HG02642 (cell line): Measurements from ENCODE around the gene CDCA7.
"Not testable (repeated sequence)": the region's sequence is repeated elsewhere in the genome, so short reads cannot be mapped to it uniquely, and the experiment has no call there.

ENCODE experiments used
- ATAC-seq: cut with Tn5 transposase; IDR thresholded peaks from one replicate; pipeline ENCODE4 v1.9.1; 2021; ENCODE audit warnings: mild to moderate bottlenecking; ENCODE audit not compliant: unreplicated experiment, poor library complexity

CDCA7 gene

GRCh38 chr2:173357346-173357745 is 2.7 kb downstream of the CDCA7 start:
- ATAC-seq, result no peak

- no peak for ATAC-seq
These were observed 3.9 kb downstream of the CDCA7 start for GRCh38 chr2:173358616-173359015.

- no peak for ATAC-seq
These were observed 4.6 kb downstream of the CDCA7 start for GRCh38 chr2:173359231-173359630.

- ATAC-seq, result no peak
These were observed 15.5 kb downstream of the CDCA7 start for GRCh38 chr2:173370198-173370597.

- ATAC-seq, result no peak
These were observed 16.4 kb downstream of the CDCA7 start for GRCh38 chr2:173371023-173371422.

- ATAC-seq, result no peak
These were observed 18.6 kb downstream of the CDCA7 start for GRCh38 chr2:173373290-173373689.

- no peak for ATAC-seq
These were observed 20.0 kb downstream of the CDCA7 start for GRCh38 chr2:173374634-173375033.

GRCh38 chr2:173385534-173385933 is 30.9 kb downstream of the CDCA7 start:
- not testable (repeated sequence) for ATAC-seq

- no peak for ATAC-seq
These were observed 31.5 kb downstream of the CDCA7 start for GRCh38 chr2:173386021-173386737.

GRCh38 chr2:173386738-173387065 is 32.0 kb downstream of the CDCA7 start:
- ATAC-seq, result no peak

- ATAC-seq, result no peak
These were observed 32.4 kb downstream of the CDCA7 start for GRCh38 chr2:173387079-173387478.

GRCh38 chr2:173387660-173388059 is 33.0 kb downstream of the CDCA7 start:
- no peak for ATAC-seq

- ATAC-seq, result no peak
These were observed 34.1 kb downstream of the CDCA7 start for GRCh38 chr2:173388795-173389194.

GRCh38 chr2:173390036-173390435 is 35.4 kb downstream of the CDCA7 start:
- ATAC-seq, result no peak

GRCh38 chr2:173392731-173393130 is 38.1 kb downstream of the CDCA7 start:
- no peak for ATAC-seq

GRCh38 chr2:173393186-173393585 is 38.5 kb downstream of the CDCA7 start:
- no peak for ATAC-seq

- no peak for ATAC-seq
These were observed 39.0 kb downstream of the CDCA7 start for GRCh38 chr2:173393636-173394035.

GRCh38 chr2:173394091-173394974 is 39.7 kb downstream of the CDCA7 start:
- ATAC-seq, result no peak

- no peak for ATAC-seq
These were observed 41.1 kb downstream of the CDCA7 start for GRCh38 chr2:173395567-173396351.

- ATAC-seq, result no peak
These were observed 42.9 kb downstream of the CDCA7 start for GRCh38 chr2:173397539-173397938.

GRCh38 chr2:173399229-173399628 is 44.6 kb downstream of the CDCA7 start:
- ATAC-seq, result no peak
